ENCODE data around the gene TLL1.

DNA sequence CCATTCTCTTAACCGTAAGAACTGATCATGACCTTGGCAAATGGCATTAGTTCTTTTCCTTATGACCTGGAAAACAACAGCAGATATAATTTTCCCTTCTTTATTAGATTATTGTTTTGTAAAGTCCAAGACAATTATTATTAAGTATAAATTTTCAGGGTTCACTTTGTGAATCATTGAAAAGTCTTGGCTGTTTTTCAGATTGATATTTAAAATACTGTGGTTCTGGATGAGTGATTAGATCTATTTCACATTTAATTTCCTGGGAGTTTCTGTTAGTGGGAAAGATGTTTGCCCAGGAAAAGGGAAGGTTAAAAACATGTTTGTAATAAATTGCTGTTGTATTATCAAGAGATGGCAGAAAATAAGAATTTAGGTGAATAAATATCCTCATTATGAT is 194.9 kb downstream of the TLL1 start:
- no peak for TF ChIP-seq POLR2A (IDR thresholded peaks at IDR 0.05; ENCODE audit: low read length)
- TF ChIP-seq GATA1 (IDR thresholded peaks at IDR 0.05; ENCODE audit: low read depth, low read length), result no peak

Measured in erythroblast (primary cell).